Esophagus muscularis mucosa (tissue), 4 donors: ENCODE data around the gene ZNG1F.
"Not testable (repeated sequence)": the region's sequence is repeated elsewhere in the genome, so short reads cannot be mapped to it uniquely, and the experiment has no call there.

Experiments used
- EP300 ChIP-seq: sonication (generic); formaldehyde crosslinking; IDR thresholded peaks from one replicate; pipeline ENCODE4 v1.6.1; 2017; ENCODE audit warnings: antibody characterized with exemption
- POLR2AphosphoS5 ChIP-seq, 2 donors: sonication (generic); formaldehyde crosslinking; IDR thresholded peaks; one replicate each; pipeline ENCODE4 v1.6.1; 2017; ENCODE audit warnings: antibody characterized with exemption in 2 of 2
- TF ChIP-seq, protein P1 (sequence below), 3 experiments: fragments of 200-600 bp in 2 of 3; fragments of 450-650 bp in 1 of 3; sonication (generic) in 2 of 3; IDR thresholded peaks; one replicate each; pipeline ENCODE4 v1.5.1; 2017 to 2019; ENCODE audit warnings: antibody characterized with exemption in 3 of 3, mild to moderate bottlenecking in 2 of 3, moderate library complexity in 1 of 3

DNA sequence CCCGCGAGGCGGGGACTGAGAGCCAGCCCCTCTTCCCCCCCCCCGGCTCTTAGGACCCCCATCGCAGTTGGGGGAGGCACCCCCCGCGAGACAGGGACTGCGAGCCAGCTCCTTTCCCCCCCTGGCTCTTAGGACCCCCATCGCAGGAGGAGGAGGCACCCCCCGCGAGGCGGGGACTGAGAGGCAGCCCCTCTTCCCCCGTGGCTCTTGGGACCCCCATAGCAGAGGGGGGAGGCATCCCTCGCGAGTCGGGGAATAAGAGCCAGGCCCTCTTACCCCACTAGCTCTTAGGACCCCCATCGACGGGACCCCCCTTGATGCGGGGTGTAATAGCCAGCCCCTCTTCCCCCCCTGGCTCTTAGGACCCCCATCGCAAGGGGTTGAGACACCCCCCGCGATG is 80.3 kb downstream of the ZNG1F start:
- TF ChIP-seq, protein P1, sequence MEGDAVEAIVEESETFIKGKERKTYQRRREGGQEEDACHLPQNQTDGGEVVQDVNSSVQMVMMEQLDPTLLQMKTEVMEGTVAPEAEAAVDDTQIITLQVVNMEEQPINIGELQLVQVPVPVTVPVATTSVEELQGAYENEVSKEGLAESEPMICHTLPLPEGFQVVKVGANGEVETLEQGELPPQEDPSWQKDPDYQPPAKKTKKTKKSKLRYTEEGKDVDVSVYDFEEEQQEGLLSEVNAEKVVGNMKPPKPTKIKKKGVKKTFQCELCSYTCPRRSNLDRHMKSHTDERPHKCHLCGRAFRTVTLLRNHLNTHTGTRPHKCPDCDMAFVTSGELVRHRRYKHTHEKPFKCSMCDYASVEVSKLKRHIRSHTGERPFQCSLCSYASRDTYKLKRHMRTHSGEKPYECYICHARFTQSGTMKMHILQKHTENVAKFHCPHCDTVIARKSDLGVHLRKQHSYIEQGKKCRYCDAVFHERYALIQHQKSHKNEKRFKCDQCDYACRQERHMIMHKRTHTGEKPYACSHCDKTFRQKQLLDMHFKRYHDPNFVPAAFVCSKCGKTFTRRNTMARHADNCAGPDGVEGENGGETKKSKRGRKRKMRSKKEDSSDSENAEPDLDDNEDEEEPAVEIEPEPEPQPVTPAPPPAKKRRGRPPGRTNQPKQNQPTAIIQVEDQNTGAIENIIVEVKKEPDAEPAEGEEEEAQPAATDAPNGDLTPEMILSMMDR (IDR thresholded peaks at IDR 0.05): not testable (repeated sequence)
- TF ChIP-seq POLR2AphosphoS5 (IDR thresholded peaks at IDR 0.05); EP300: not testable (repeated sequence)
